Activated T-cell treated with anti-CD3 and anti-CD28 coated beads, Interleukin-2, amount 50 U/mL, for 4 hours (primary cell): Measurements from ENCODE around the gene TMEM120B. TPM values are rescaled to one million over a fixed set of nuclear protein-coding genes. Genes with fewer than 3 reads are reported as not detected.
"Not testable (repeated sequence)": the region's sequence is repeated elsewhere in the genome, so short reads cannot be mapped to it uniquely, and the experiment has no call there.

Experiments
- ATAC-seq, 2 donors: fragments of 200-7000 bp; cut with Tn5 transposase; one replicate each; pipeline ENCODE4 v1.10.0; 2021
- DNase-seq: peaks from one replicate; pipeline ENCODE4 v3.0.0-alpha.2; 2020
- H3K27me3 Mint-ChIP-seq: one replicate; pipeline ENCODE4 v1.8.0; 2021; ENCODE audit warnings: low read depth, mixed read lengths
- H3K36me3 Mint-ChIP-seq: one replicate; pipeline ENCODE4 v1.8.0; 2022; ENCODE audit warnings: mixed read lengths; ENCODE audit not compliant: insufficient read depth
- H3K4me1 Mint-ChIP-seq: one replicate; pipeline ENCODE4 v1.8.0; 2021; ENCODE audit warnings: low read depth, mixed read lengths
- H3K4me3 Mint-ChIP-seq: one replicate; pipeline ENCODE4 v1.8.0; 2021; ENCODE audit warnings: mild to moderate bottlenecking, moderate library complexity, mixed read lengths
- H3K9me3 Mint-ChIP-seq: one replicate; pipeline ENCODE4 v1.8.0; 2021; ENCODE audit warnings: mixed read lengths
- total RNA-seq, 3 donors: library from RNA; stranded (reverse); gene quantifications; one replicate each; pipeline ENCODE4 v1.2.1, GENCODE V29; 2021

TMEM120B gene
- total RNA-seq, result 10 to 100 TPM; 14.2 to 19.1 (median 17.7) TPM

- Mint-ChIP-seq H3K27me3 (no peaks in the 10 kb centered on the region), H3K4me1 (peaks cover 19% of the 10 kb centered on the region), H3K36me3 (no peaks in the 10 kb centered on the region), H3K4me3 (peak within 1 kb of the TSS; percentile 95), H3K9me3 (no peaks in the 10 kb centered on the region)
- ATAC-seq (peak; percentile 91 to 92), DNase-seq (peak; percentile 82)
These were observed at the start of gene TMEM120B for GRCh38 chr12:121712461-121713256. TSS of gene TMEM120B (plus strand) at chr12:121712752. CDS start at chr12:121712896, 144 bp downstream.

- Mint-ChIP-seq H3K27me3 (no peaks in the 10 kb centered on the region), H3K4me3 (peak overlapping the region; percentile 78), H3K9me3 (no peaks in the 10 kb centered on the region), H3K36me3 (no peaks in the 10 kb centered on the region), H3K4me1 (peaks cover 72% of the 10 kb centered on the region)
- ATAC-seq (no peak), DNase-seq (no peak)
These were observed 49.0 kb upstream of the TMEM120B start for GRCh38 chr12:121663610-121663929.

- not testable (repeated sequence) for H3K27me3 Mint-ChIP-seq, H3K36me3 Mint-ChIP-seq, DNase-seq, ATAC-seq, H3K4me3 Mint-ChIP-seq, H3K9me3 Mint-ChIP-seq
- peaks cover 60% of the 10 kb centered on the region for H3K4me1 Mint-ChIP-seq
These were observed 45.7 kb upstream of the TMEM120B start for GRCh38 chr12:121666829-121667228.

- Mint-ChIP-seq H3K36me3 (no peaks in the 10 kb centered on the region), H3K4me1 (peaks cover 58% of the 10 kb centered on the region), H3K4me3 (no peak overlapping the region), H3K27me3 (no peaks in the 10 kb centered on the region), H3K9me3 (no peaks in the 10 kb centered on the region)
- peak; percentile 63 for DNase-seq
- no peak for ATAC-seq
These were observed 43.6 kb upstream of the TMEM120B start for GRCh38 chr12:121668750-121669520.

- Mint-ChIP-seq H3K4me1 (peaks cover 53% of the 10 kb centered on the region), H3K4me3 (no peak within 1 kb of the TSS), H3K9me3 (no peaks in the 10 kb centered on the region), H3K27me3 (no peaks in the 10 kb centered on the region), H3K36me3 (no peaks in the 10 kb centered on the region)
- ATAC-seq (no peak), DNase-seq (no peak)
These were observed 43.0 kb upstream of the TMEM120B start, which contains the start of gene MORN3 for GRCh38 chr12:121669521-121669900. TSS of gene MORN3 (minus strand) at chr12:121669654. CDS start at chr12:121669483, 171 bp downstream.

GRCh38 chr12:121673013-121673511 lies 39.5 kb upstream of the TMEM120B start:
- ATAC-seq (no peak), DNase-seq (no peak)
- peak overlapping the region; percentile 87 for H3K4me3 Mint-ChIP-seq
- peaks cover 31% of the 10 kb centered on the region for H3K4me1 Mint-ChIP-seq
- H3K9me3 Mint-ChIP-seq, result no peaks in the 10 kb centered on the region
- H3K27me3 Mint-ChIP-seq, result no peaks in the 10 kb centered on the region
- H3K36me3 Mint-ChIP-seq, result no peaks in the 10 kb centered on the region

GRCh38 chr12:121676190-121676589 lies 36.4 kb upstream of the TMEM120B start:
- Mint-ChIP-seq H3K27me3 (no peaks in the 10 kb centered on the region), H3K4me1 (peaks cover 22% of the 10 kb centered on the region), H3K36me3 (no peaks in the 10 kb centered on the region), H3K4me3 (no peak overlapping the region), H3K9me3 (no peaks in the 10 kb centered on the region)
- ATAC-seq (no peak), DNase-seq (no peak)

- no peaks in the 10 kb centered on the region for H3K36me3 Mint-ChIP-seq
- no peaks in the 10 kb centered on the region for H3K27me3 Mint-ChIP-seq
- ATAC-seq (no peak), DNase-seq (no peak)
- no peak overlapping the region for H3K4me3 Mint-ChIP-seq
- no peaks in the 10 kb centered on the region for H3K9me3 Mint-ChIP-seq
- peaks cover 9% of the 10 kb centered on the region for H3K4me1 Mint-ChIP-seq
These were observed 34.2 kb upstream of the TMEM120B start for GRCh38 chr12:121678305-121678704.

- H3K9me3 Mint-ChIP-seq, result no peaks in the 10 kb centered on the region
- no peaks in the 10 kb centered on the region for H3K27me3 Mint-ChIP-seq
These were observed 33.7 kb upstream of the TMEM120B start for GRCh38 chr12:121678716-121679300.

GRCh38 chr12:121679661-121680197 lies 32.8 kb upstream of the TMEM120B start:
- not testable (repeated sequence) for H3K4me3 Mint-ChIP-seq, H3K9me3 Mint-ChIP-seq, H3K4me1 Mint-ChIP-seq, DNase-seq, H3K36me3 Mint-ChIP-seq, H3K27me3 Mint-ChIP-seq, ATAC-seq

More at GRCh38 chr12:121678716-121679300, 33.7 kb upstream of the TMEM120B start:
- H3K4me3 Mint-ChIP-seq, result no peak overlapping the region
- ATAC-seq (no peak), DNase-seq (no peak)
- H3K36me3 Mint-ChIP-seq, result no peaks in the 10 kb centered on the region
- H3K4me1 Mint-ChIP-seq, result peaks cover 4% of the 10 kb centered on the region

- peaks cover 6% of the 10 kb centered on the region for H3K4me1 Mint-ChIP-seq
- no peaks in the 10 kb centered on the region for H3K27me3 Mint-ChIP-seq
- no peak overlapping the region for H3K4me3 Mint-ChIP-seq
- ATAC-seq (no peak), DNase-seq (no peak)
- no peaks in the 10 kb centered on the region for H3K36me3 Mint-ChIP-seq
- H3K9me3 Mint-ChIP-seq, result no peaks in the 10 kb centered on the region
These were observed 23.6 kb upstream of the TMEM120B start for GRCh38 chr12:121688966-121689365.

- Mint-ChIP-seq H3K36me3 (no peaks in the 10 kb centered on the region), H3K9me3 (no peaks in the 10 kb centered on the region), H3K27me3 (no peaks in the 10 kb centered on the region), H3K4me3 (no peak overlapping the region), H3K4me1 (peaks cover 6% of the 10 kb centered on the region)
- ATAC-seq, result no peak
- DNase-seq, result no peak
These were observed 23.1 kb upstream of the TMEM120B start for GRCh38 chr12:121689430-121689829.

GRCh38 chr12:121692744-121693143 lies 19.8 kb upstream of the TMEM120B start:
- DNase-seq, H3K4me1 Mint-ChIP-seq, H3K4me3 Mint-ChIP-seq, H3K9me3 Mint-ChIP-seq, ATAC-seq, H3K36me3 Mint-ChIP-seq, H3K27me3 Mint-ChIP-seq: not testable (repeated sequence)

- Mint-ChIP-seq H3K9me3 (no peaks in the 10 kb centered on the region), H3K4me3 (no peak overlapping the region), H3K27me3 (no peaks in the 10 kb centered on the region), H3K36me3 (no peaks in the 10 kb centered on the region), H3K4me1 (no peaks in the 10 kb centered on the region)
- ATAC-seq (no peak), DNase-seq (no peak)
These were observed 19.3 kb upstream of the TMEM120B start for GRCh38 chr12:121693155-121693687.
